DND-41 (cell line): ENCODE measurements around the gene LDHA.

ENCODE experiments used
- EZH2 ChIP-seq: IDR thresholded peaks from 3 replicates; pipeline ENCODE4 v1.6.1; 2012; ENCODE audit warnings: borderline replicate concordance, low read depth, mild to moderate bottlenecking, moderate library complexity, low read length, inconsistent platforms; ENCODE audit not compliant: severe bottlenecking
- TF ChIP-seq, protein P1 (sequence below): IDR thresholded peaks from 2 replicates; pipeline ENCODE4 v1.5.1; 2012; ENCODE audit warnings: borderline replicate concordance, low read length, moderate library complexity, mild to moderate bottlenecking; ENCODE audit not compliant: poor library complexity, severe bottlenecking; ENCODE audit errors: extremely low read depth

DNA sequence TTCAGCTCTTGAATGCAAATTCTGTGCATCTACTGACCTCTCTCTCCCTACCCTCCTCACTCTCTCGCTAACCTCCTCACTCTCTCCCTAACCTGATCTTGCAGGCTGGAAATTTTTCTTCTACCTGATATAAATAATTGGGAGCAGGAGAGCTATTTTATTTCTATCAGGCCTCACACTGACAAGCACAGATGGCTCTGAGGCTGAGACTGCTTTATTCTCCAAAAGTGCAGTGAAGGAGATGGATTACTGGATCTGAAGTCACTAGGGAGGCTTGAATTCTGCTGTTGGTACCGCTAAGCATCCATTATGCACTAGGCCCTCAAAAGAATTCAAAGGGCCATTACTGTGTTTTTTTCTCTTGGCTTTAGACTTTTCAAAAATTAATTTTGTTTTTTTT, 19.4 kb upstream of the LDHA start:
- TF ChIP-seq, protein P1, sequence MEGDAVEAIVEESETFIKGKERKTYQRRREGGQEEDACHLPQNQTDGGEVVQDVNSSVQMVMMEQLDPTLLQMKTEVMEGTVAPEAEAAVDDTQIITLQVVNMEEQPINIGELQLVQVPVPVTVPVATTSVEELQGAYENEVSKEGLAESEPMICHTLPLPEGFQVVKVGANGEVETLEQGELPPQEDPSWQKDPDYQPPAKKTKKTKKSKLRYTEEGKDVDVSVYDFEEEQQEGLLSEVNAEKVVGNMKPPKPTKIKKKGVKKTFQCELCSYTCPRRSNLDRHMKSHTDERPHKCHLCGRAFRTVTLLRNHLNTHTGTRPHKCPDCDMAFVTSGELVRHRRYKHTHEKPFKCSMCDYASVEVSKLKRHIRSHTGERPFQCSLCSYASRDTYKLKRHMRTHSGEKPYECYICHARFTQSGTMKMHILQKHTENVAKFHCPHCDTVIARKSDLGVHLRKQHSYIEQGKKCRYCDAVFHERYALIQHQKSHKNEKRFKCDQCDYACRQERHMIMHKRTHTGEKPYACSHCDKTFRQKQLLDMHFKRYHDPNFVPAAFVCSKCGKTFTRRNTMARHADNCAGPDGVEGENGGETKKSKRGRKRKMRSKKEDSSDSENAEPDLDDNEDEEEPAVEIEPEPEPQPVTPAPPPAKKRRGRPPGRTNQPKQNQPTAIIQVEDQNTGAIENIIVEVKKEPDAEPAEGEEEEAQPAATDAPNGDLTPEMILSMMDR: no peak
- TF ChIP-seq EZH2: no peak
